ENCODE measurements around the gene AAGAB.
A peak's percentile ranks its signal among the peaks of the same experiment; 100 is the strongest.

The AAGAB gene

DNA sequence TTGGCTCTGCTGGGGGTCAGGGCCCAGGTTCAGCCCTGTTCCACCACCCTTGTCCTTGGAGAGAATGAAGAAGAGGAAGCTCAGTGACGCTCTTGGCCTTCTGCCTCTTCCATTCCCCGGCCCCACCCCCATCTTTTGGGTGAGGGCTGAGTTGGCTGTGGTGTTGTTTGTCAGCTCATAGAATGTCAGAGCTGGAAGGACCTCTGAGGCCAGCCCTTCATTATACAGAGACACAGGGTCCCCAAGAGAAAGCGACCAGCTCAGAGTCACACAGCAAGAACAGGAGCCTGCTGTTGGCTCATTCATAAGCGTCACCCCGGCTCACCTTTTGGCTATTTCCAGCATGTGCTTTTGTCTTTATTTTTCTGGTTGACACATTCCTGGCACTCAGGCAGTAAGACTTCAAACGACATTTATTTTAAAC lies 68.2 kb downstream of the AAGAB start:
- no peak for DNase-seq

DNA sequence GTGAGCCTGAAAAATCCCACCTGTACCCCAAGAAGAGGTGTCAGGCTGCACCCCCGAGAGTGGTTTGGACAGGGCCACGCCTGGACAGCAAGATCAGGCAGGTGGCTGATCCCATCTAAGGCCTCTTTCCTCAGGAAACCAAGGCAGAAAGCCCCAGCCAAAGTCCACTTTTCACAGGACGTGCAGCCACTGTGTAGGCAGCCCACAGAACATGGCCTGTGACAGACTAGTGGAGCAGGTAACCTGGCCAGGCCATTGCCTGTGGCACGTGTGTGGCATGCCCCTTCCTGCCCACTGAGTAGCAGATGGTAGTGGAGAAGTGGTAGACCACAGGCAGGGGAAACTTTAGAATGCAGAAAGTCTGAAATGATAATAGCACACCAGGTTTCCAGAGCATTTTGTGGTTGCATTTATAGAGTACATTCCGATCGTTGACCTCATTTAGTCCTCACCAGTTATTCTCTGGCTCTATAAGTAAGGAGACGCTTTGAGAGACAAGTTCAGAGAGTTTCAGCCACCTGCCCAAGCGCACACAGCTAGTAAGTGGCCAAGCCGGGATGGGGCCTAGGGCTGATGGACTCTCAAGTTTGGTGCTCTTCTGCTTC lies 68.7 kb downstream of the AAGAB start:
- no peak for DNase-seq

DNA sequence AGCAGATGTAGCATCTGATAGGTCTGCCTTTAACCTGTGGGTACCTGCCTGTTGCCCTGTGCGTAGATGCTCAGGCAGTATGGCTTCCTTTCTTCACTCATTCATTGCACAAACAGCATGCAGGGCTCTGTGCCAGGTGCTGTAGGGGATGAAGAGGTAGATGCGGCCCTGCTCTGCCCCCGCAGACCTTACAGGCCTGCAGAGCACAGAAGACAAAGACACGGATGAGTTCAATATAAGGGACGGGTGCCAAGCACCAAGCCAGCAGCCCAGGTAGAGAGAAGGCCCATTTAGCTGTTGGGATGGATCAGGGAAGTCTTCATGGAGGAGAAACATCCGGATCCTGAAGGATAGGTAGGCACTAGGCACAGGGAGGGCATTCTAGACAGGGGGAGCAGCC lies 69.4 kb downstream of the AAGAB start:
- no peak for DNase-seq

DNA sequence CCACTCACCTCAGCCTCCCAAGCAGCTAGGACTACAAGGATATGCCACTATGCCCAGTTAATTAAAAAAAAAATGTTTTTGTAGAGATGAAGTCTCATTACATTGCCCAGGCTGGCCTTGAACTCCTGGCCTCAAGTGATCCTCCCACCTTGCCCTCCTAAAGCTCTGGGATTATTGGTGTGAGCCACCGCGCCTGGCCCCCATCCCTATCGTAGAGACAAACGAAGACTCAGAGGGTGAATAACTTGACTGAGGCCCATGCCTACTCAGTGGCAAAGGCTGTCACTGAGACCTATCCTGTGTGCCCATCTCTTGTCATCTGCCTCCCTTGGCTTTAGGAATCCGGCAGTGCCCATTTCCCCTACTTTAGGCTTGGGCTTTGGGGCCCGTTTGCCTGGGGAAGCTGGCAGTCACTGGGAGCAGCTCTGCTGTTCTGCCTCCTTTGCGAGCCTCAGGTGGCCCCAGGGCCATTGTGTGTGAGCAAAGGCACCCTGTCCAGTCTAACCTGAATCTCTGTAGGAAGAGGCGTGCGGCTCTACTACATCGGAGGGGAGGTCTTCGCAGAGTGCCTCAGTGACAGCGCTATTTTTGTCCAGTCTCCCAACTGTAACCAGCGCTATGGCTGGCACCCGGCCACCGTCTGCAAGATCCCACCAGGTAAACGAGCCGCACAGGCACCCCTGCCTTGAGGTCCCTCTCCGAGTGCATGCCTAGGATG lies 70.1 kb downstream of the AAGAB start:
- DNase-seq, result no peak

DNA sequence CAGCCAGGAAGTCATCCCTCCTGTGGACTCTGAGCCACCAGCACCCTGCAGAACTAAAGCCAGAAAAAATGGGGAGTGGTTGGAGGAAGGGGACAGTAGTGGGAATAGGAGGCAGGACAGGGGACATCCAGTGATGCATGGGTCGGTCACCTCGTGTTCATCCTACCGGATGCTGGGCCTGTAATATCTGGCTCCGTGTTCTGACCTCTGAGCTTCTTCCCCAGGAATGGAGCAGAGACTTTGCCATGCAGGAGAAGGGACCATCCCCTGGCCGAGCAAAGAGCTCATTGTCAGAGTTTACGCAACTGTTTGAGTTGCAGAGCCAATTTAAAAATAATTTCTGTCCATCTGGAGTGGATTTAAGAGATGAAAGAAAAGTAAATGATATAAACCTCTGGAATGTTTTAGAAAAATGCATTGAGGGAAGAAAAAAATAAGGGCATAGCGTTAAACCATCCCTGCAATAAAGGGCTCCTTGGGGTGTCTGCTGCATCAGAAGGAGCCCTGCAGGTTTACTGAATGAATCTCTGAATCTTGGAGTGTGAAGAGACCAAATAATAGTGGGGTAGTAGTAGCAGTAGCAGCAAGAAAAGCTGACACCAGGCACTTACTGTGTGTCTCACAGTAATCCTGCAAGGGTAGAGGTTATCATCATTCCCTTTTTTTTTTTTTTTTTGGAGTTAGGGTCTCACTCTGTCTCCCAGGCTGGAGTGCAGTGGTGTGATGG lies 70.9 kb downstream of the AAGAB start:
- DNase-seq, result no peak

DNA sequence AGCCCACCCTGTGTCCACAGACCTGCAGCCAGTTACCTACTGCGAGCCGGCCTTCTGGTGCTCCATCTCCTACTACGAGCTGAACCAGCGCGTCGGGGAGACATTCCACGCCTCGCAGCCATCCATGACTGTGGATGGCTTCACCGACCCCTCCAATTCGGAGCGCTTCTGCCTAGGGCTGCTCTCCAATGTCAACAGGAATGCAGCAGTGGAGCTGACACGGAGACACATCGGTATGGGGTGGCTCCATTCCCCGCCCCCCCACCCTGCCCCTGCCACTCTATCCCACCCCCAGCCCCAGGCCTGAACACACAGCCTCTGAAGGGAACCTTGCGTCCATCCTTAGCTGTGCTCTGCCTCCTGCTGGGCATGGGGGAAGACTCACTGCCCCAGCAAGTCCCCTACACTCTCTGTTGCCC lies 73.2 kb downstream of the AAGAB start:
- no peak for DNase-seq

DNA sequence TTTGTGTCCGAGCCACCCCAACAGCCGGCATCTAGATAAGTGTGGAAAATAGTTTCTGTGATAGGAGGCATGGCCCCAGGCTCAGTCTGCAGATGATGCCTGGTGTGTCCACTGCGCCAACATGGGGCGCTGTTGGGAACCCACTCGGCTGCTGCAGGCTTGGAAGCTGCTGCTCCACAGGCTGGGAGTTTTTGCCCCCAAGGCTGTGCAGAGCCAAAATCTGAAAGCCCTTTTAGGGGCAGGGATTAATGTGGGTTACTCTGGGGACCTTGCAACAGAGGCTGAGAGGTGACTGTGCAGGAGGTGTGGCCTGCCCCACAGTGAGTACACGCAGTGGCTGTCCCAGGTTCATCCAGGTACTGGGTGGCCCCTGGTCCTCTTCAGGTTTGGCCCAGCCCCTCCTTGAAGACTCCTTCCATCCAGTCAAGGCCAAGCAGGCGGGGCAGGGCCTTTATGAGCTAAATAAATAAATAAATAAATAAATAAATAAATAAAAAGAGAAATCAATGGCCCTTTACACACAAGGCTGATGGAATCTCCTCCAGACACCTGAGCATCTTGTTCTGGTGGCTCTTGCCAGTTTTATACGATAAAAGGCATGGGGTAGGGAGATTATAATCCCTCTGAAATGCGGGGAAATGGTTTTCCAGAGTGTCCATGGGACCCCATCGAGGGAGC lies 73.8 kb downstream of the AAGAB start:
- no peak for DNase-seq

DNA sequence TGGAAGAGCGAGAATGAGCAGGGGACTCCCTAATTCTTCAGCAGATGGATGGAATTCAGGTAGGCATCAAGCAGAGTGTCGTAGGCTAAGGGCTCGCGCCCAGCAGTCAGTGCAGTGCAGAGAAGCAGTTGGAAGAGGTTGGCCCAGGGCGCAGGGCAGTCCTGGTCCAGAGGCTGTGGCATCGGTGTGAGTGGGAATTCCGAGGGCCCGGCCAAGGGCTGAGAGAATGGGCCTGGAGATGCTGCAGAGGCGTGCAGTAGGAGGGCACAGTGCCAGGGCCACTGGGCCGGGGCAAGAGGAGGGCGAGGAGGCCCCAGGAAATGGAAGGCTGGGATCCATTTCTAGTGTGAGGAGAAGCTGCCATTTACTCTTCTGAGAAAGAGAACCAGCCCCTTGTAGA lies 74.4 kb downstream of the AAGAB start:
- DNase-seq, result no peak

DNA sequence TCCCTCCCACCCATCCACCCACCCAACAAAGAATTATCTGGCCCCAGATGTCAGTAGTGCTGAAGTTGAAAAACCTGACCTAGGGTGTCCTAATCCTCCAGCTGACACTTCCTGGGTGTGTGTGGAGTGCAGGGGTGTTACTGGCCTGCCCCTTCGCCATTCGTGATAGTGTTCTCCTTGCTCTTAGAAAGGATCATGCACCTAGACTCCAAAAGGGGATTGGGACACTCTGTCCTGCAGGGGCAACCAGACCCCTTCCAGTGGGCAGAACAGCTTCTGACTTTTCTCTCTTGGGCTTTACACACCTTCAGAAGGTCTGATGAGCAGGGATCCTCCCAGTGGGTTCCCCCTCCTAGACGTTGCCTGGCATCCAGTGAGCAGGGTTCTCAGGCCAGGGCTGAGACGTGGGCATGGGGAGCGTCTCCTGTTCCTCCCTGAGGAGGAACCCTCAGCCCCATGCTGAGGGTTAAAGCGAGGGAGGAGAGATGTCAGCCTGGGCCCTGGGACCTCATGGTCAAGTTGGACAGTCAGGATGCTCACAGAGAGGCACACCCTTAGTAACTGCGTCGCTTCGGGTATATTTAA lies 75.0 kb downstream of the AAGAB start:
- DNase-seq, result no peak

DNA sequence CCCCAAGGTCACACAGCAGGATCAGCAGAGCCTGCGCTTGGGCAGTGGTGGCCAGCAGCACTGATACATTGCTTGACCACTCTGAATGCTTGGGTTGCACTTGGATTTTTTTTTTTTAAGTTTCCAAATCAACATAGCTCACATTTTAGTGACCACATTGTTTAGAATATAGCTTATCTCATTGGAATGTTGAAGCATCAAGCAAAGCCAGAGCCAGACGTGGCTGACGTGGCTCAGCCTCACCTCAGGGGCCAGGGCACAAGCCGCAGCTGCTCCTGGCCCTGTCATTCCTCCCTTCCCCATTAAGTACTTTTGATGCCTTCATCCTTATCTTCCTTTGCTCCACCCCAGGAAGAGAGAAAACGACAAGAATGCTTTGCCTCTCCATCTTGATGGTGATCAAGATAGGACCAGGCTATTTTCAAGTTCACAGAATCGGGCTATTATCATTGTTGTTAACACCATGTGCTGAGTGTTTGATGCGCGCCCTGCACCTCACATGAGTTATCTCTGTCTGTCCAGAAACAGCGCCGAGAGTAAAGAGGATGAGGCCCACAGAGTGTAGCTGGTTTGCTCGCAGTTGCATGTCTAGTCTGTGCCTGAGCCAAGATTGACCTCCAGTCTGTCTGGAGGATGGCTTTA lies 75.8 kb downstream of the AAGAB start:
- DNase-seq, result no peak

DNA sequence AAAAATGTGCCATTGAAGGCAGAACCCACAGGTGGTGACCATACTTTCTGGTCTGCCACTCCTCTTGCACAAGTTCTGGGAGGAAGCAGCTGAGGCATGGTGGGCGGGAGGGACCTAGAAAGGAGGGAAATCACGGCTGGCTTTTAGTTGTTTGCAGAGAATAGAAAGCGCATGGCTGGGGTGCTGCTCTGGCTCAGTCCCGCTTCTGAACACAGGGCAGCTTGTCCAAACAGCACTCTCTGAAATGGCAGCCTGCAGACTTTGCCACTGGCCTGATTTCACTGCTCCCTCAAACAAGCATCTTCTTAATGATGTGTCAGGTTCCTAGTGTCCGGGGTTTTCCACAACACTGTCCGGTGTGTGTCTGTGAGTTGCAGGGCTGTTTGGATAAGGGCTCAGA lies 76.7 kb downstream of the AAGAB start:
- no peak for DNase-seq

DNA sequence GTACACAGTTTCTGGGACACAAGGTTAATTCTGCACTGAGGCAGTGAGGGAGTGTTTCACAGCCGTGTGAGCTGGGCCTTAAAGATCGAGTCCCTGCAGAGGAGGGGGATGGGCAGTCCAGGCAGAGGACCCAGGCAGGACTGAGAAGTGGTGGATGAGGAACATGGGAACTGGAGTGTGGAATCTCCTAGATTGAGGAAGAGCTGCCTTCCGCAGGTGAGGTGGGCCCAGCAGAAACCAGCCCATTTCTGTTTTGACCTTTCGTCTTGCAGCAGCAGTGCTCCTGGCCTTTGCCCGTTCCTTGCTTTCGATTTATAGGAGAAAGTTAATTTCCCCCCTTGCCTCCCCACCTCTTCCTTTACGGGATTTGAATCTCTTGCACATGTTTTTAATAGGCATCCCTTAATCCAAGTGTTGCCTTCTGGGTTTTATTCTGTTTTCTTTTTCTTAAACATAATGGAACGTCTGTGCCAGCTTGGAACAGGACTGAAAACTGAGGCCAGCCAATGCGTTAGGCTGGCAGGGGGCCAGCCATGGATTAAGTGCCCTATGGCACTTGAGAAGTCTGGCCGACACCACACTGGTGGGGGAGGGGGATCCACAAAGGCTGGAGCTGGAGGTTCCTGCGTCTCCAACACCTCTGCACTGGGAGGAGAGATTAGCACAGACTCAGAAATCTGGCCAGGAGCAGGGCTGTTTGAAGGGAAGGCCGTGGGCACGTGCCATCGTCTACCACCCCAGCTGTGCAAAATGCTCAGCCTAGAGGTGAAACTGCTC lies 78.1 kb downstream of the AAGAB start:
- peak; percentile 24 for DNase-seq

DNA sequence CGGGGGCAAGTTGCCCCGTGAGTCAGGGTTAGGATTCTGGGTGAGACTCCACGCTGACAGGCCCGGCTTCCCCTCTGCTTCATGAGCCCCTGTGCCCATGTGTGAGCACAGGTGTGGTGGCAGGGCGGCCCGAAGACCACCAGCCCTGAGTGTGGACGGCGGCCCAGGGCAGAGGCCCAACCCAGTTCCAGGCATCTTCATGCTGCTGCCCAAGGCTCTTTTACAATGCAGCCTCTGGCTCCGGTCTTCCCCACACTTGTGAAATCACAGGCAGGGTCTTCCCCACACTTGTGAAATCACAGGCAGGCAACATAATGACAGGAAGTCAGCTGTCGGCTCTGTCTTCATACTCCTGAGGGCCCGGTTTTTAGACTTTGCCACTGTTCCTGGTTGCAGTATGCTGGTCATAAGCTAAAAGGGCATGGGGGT lies 78.8 kb downstream of the AAGAB start:
- DNase-seq, result no peak

DNA sequence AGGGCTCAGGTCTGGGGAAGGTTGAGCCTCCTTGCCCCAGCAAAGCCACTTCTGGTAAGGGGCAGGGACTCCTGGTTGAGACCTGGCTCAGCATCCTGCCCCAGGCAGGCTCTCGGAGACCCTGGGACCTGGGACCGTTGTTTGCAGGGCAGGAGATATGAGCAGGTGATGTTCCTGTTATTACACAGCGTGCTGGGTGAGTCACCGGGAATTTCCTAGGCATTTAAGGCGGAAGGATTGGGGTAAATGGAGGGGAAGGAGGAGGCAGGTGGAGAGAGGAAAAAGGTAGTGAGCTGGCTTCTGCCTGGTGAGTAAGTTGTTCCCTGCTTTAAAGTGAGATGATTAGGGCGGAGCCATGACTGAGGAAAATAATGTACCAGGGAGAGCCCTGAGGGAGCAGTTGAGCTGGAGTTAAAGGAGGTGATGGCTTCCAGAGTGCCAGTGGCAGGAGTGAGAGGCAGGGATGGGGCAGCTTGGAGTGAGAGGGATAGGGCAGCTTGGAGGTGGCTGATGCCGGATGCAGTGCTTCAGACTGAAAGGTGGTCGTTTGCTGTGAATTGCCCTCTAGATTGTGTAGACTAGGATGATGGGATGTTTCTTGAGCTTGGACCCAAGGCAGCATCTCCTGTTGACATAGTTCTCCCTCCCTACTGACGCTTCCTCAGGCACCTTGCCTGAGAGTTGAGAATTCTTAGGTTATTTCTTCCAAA lies 79.4 kb downstream of the AAGAB start:
- DNase-seq, result no peak

DNA sequence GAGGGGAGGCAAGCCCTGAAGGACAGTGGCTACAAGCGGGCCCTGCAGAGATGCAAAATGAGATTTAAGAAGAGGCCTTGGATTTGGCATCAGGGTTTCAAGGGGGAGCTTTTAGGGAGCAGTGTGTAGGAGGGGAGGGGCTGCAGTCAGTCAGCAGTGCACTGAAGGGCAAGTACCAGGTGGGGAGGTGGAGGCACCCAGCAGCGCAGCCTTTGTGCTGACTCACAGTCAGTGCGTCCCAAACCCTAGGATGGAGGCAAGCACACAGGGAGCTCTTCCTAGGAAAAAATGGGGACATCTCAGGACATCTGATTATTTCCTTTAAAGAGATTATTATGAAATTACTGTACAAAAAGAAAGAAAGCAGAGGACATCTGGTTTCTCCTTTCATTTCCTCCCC lies 80.0 kb downstream of the AAGAB start:
- DNase-seq, result no peak

DNA sequence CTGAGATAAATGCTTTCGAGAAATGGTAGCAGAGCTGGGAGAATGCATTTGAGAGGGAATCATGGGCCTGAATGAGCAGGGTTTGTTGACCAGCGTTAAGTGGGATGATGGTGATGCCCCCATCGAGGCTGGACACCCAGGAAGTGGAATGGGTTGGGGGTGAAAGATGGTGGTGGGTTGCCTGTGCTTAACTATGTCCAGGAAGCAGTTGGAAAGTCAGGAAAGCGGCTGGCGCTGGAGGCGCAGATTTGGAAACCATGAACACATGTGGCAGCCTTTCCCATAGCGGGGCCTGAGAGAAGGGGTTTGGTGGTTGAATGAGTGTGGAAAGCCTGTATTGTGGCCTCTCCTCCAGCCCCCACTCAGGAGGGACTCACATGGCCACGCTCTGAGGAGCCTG lies 80.7 kb downstream of the AAGAB start:
- no peak for DNase-seq

DNA sequence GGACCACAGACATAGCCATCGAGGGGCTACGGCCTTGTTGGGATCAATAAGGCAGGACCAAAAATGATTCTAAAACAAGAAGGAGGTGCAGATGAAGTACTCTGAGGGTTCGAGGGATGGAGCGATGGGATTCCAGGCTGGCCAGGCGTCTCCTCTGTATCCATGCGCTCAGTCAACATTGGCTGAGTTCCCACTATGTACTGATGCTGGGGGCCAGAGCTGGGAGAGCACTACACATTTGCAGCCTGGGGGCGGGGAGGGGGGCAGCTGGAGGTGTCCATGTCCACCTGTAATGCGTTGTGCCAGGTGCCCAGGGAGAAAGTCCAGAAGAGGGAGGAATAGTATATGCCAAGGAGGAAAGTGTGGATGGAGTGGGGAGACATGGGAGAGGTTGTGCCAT lies 81.5 kb downstream of the AAGAB start:
- DNase-seq, result no peak

DNA sequence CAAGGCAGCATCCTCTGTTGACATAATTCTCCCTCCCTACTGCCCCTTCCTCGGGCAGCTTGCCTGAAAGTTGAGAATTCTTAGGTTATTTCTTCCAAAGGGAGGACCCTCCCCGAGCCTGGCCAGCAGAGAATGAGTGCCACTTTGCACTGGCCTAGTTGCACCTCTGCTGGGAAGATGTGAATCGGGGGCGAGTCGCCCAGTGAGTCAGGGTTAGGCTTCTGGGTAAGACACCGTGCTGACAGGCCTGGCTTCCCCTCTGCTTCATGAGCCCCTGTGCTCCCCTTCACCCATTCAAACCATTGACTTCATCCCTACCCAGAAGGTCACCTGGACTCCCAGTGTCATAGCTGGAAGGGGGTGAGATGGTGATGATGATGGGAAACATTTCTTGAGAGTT lies 82.3 kb downstream of the AAGAB start:
- DNase-seq, result no peak

DNA sequence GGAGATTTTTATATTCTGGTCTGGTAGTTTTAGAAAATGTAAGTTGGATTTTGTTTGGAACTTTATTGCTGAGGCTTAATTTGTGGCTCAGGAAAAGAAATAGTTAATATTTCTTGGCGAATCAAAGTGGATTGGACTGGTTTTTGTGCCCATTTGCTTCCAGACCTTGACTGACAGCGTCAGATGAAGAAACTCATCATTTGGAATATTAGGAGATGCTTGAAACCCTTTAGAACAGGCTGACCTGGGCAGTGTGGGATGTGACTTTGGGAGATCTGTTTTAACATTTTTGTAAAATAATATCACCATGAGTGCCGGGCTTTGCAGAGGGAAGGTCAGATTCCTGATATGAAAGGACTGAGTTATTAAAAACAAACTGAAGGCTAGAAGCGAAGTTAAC lies 83.0 kb downstream of the AAGAB start:
- no peak for DNase-seq

DNA sequence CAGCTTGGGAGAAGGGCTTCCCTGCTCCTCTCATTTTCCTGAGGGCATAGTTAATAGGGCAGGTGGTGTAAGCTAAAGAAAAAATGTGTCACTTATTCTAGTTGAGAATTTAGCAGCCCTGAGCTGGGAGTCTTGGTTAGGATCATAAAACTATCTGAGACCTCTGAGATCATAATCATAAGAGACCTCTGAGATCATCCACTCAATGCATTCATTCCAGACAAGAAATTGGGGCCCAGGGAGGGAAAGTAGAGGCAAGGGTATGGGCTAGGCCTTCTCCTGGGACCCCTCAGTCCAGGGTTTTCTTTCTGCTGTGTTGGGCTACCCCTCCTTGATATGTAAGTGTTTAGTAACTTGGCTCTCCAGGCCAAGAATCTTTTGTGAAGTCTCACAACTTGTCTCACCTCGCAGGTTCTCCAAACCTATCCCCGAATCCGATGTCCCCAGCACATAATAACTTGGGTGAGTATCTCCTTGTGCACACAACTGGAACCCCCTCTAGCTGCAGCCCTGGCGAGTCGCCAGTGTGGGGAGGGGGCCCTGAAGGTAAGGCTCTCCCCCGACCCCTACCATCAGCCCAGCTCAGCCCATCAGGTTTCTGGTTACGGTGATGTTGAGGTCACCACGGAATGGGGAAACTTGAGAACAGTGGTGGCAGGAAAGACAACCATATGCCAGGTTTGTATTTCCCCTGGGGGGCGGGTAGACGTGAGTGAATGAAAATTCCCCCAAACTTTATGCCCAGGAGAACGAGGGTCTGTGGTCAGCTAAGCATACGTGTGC lies 84.1 kb downstream of the AAGAB start:
- no peak for DNase-seq
